Sigmoid colon (tissue), 7 donors: ENCODE measurements around the gene ABLIM3. TPM values are rescaled to one million over a fixed set of nuclear protein-coding genes. Genes with fewer than 3 reads are reported as not detected.

ENCODE experiments used
- DNase-seq: peaks from one replicate; pipeline ENCODE4 v3.0.0-alpha.2; 2019
- H3K27ac ChIP-seq, 4 donors: fragments of 200-600 bp; sonication (generic); one replicate each; pipeline ENCODE4 v1.5.1; 2016 to 2019; ENCODE audit warnings: mild to moderate bottlenecking in 1 of 4
- H3K27me3 ChIP-seq, 3 donors: fragments of 200-600 bp; sonication (generic); one replicate each; pipeline ENCODE4 v1.5.1; 2019; ENCODE audit warnings: mild to moderate bottlenecking in 1 of 3
- H3K36me3 ChIP-seq, 4 donors: fragments of 200-600 bp; sonication (generic); one replicate each; pipeline ENCODE4 v1.5.1; 2016 to 2019
- H3K4me1 ChIP-seq, 4 donors: fragments of 200-600 bp; sonication (generic); one replicate each; pipeline ENCODE4 v1.5.1; 2017 to 2019
- H3K4me3 ChIP-seq, 4 donors: fragments of 200-600 bp; sonication (generic); one replicate each; pipeline ENCODE4 v1.5.1; 2017 to 2019; ENCODE audit warnings: mild to moderate bottlenecking in 2 of 4, moderate library complexity in 1 of 4
- H3K9me3 ChIP-seq, 4 donors: fragments of 200-600 bp in 3 of 4; sonication (generic) in 3 of 4; one replicate each; pipeline versions ENCODE4 v1.5.1 to v1.6.1; 2013 to 2019
- EP300 ChIP-seq, 4 donors: sonication (generic); formaldehyde crosslinking; IDR thresholded peaks; one replicate each; pipeline ENCODE4 v1.6.1; 2017; ENCODE audit warnings: antibody characterized with exemption in 4 of 4
- POLR2A ChIP-seq, 2 donors: fragments of 450-650 bp; IDR thresholded peaks; one replicate each; pipeline ENCODE4 v1.6.1; 2016; ENCODE audit warnings: antibody characterized with exemption in 2 of 2, mild to moderate bottlenecking in 2 of 2, moderate library complexity in 2 of 2
- POLR2AphosphoS5 ChIP-seq, 4 donors: sonication (generic); formaldehyde crosslinking; IDR thresholded peaks; one replicate each; pipeline ENCODE4 v1.6.1; 2017; ENCODE audit warnings: antibody characterized with exemption in 4 of 4
- WGBS, 2 donors: extraction: QIAGEN DNeasy Blood & Tissue Kit; methylation state at CpG; one replicate each; pipeline ENCODE4 v1.1.7; 2013; 5-methylcytosine and 5-hydroxymethylcytosine counted together
- intact Hi-C: fragments of 100-400 bp; cut with DNase I; formaldehyde crosslinking; loops from one replicate; pipeline ENCODE4 v1.15.1; 2023
- polyA plus RNA-seq, 3 donors: library from polyadenylated mRNA; stranded (reverse); fragments of 200-250 nt; gene quantifications; one replicate each; pipeline ENCODE4 v1.2.3, GENCODE V29; 2013
- total RNA-seq, 4 donors: library from RNA; depleted of rRNA; stranded (reverse); fragments of >200 nt; gene quantifications; one replicate each; pipeline ENCODE4 v1.1.0, GENCODE V29; 2016
- TF ChIP-seq, protein P1 (sequence below), 4 experiments: fragments of 450-650 bp in 3 of 4; fragments of 200-600 bp in 1 of 4; IDR thresholded peaks; one replicate each; pipeline ENCODE4 v1.5.1; 2016 to 2019; ENCODE audit warnings: antibody characterized with exemption in 4 of 4, mild to moderate bottlenecking in 3 of 4, moderate library complexity in 2 of 4
- donor health status: healthy with polysubstance abuse.
- donor health status: Bipolar disorder and iron deficiency.
- donor health status: healthy.

ABLIM3 gene
- total and polyA plus RNA-seq, 7 donors = 5.8 to 19.9 (median 11.4) TPM

DNA sequence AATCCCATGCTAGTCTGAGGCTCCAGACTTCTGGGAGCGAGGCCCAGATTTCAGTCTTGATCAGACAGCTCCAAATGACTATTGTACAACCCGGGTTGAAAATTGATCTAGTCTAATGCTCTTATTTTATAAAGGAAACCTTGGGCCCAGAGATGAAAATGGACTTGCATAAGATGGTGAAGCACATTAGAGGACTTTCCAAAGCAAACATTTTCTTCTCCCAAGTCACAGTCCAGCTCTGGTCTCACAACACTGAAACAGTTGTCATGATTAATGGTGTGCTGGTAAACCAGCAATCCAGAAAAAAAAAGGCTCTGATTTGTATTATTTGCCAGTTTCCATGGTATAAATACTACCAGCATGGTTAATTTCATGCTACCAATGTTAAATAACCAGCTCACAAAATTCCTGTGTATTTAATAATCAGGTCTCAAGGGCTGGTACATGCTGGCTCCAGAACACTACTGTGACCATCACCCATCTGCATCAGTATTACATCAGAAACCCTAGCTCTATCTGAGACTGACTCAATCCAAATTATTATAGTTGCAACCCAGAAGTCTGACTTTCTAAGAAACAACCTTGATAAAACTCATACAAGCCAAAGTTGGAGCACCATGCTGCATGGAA lies 32.5 kb upstream of the ABLIM3 start:
- H3K27me3 ChIP-seq = no peaks in the 10 kb centered on the region
- no peak overlapping the region for H3K4me3 ChIP-seq
- no peak for DNase-seq
- no peak overlapping the region for H3K27ac ChIP-seq
- H3K9me3 ChIP-seq = no peaks in the 10 kb centered on the region
- no peaks in the 10 kb centered on the region for H3K4me1 ChIP-seq
- WGBS, 2 donors = 92 to 95% methylated on average over 2 of the region's 2 CpGs
- intact Hi-C loops = no loop called here
- TF ChIP-seq POLR2AphosphoS5 (IDR thresholded peaks at IDR 0.05) = no peak
- TF ChIP-seq EP300 (IDR thresholded peaks at IDR 0.05) = no peak
- TF ChIP-seq, protein P1, sequence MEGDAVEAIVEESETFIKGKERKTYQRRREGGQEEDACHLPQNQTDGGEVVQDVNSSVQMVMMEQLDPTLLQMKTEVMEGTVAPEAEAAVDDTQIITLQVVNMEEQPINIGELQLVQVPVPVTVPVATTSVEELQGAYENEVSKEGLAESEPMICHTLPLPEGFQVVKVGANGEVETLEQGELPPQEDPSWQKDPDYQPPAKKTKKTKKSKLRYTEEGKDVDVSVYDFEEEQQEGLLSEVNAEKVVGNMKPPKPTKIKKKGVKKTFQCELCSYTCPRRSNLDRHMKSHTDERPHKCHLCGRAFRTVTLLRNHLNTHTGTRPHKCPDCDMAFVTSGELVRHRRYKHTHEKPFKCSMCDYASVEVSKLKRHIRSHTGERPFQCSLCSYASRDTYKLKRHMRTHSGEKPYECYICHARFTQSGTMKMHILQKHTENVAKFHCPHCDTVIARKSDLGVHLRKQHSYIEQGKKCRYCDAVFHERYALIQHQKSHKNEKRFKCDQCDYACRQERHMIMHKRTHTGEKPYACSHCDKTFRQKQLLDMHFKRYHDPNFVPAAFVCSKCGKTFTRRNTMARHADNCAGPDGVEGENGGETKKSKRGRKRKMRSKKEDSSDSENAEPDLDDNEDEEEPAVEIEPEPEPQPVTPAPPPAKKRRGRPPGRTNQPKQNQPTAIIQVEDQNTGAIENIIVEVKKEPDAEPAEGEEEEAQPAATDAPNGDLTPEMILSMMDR (IDR thresholded peaks at IDR 0.05) = no peak
- no peak for TF ChIP-seq POLR2A (IDR thresholded peaks at IDR 0.05)
- no peaks in the 10 kb centered on the region for H3K36me3 ChIP-seq

DNA sequence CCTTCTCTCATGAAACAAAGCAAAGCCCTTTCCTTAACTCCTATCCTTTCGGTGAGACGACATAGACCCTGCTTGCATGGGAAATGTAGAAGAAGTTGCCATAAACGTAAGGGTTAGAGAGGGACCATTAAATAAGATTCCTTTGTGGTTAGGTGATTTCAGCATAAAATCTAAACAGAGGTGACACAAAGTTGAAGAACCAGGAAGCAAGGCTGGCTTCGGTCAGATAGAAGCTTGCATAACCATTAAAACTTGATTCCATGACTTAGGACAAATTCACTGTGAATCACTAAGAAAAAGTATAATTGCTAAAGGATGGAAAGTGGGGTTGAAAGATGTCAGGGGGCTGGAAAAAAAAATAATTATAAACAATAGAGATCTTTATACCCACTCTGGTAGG lies 30.9 kb upstream of the ABLIM3 start:
- peaks cover 0 to 4% (median 0%) of the 10 kb centered on the region in 4 donors for H3K4me1 ChIP-seq
- intact Hi-C loops = loop anchor here (10.0 kb wide), 1 partner anchor 666 kb away; no protein-coding TSS in a partner anchor
- DNase-seq = no peak
- TF ChIP-seq POLR2AphosphoS5 (IDR thresholded peaks at IDR 0.05) = no peak
- H3K36me3 ChIP-seq = no peaks in the 10 kb centered on the region
- H3K27ac ChIP-seq = no peak overlapping the region
- WGBS, 2 donors = 82 to 86% methylated on average over 4 of the region's 4 CpGs
- no peaks in the 10 kb centered on the region for H3K27me3 ChIP-seq
- H3K9me3 ChIP-seq = no peaks in the 10 kb centered on the region
- no peak overlapping the region for H3K4me3 ChIP-seq

- no peak for DNase-seq
- Histone ChIP-seq H3K27me3 (no peaks in the 10 kb centered on the region), H3K4me1 (peaks cover 0 to 4% (median 0%) of the 10 kb centered on the region in 4 donors), H3K9me3 (no peaks in the 10 kb centered on the region), H3K4me3 (no peak overlapping the region), H3K27ac (no peak overlapping the region), H3K36me3 (no peaks in the 10 kb centered on the region)
- no peak for TF ChIP-seq POLR2AphosphoS5 (IDR thresholded peaks at IDR 0.05)
- TF ChIP-seq, protein P1 (IDR thresholded peaks at IDR 0.05) = no peak
- no peak for TF ChIP-seq EP300 (IDR thresholded peaks at IDR 0.05)
- no peak for TF ChIP-seq POLR2A (IDR thresholded peaks at IDR 0.05)
- 53 to 74% methylated on average over 2 of the region's 2 CpGs for WGBS, 2 donors
- intact Hi-C loops = loop anchor here (2.0 to 10.0 kb wide), 2 partner anchors 379 to 669 kb away; no protein-coding TSS in a partner anchor
Measured at GRCh38 chr5:149113669-149114068, 27.6 kb upstream of the ABLIM3 start.

- H3K9me3 ChIP-seq = no peaks in the 10 kb centered on the region
- no peaks in the 10 kb centered on the region for H3K36me3 ChIP-seq
- peaks cover 0 to 4% (median 0%) of the 10 kb centered on the region in 4 donors for H3K4me1 ChIP-seq
- DNase-seq = peak; percentile 68
- no peak overlapping the region for H3K4me3 ChIP-seq
- TF ChIP-seq, protein P1 (IDR thresholded peaks at IDR 0.05) = peak in 3 of 4 experiments; percentile 53 to 57 (median 56)
- TF ChIP-seq POLR2AphosphoS5 (IDR thresholded peaks at IDR 0.05) = no peak
- H3K27ac ChIP-seq = no peak overlapping the region
- intact Hi-C loops = loop anchor here (2.0 to 10.0 kb wide), 2 partner anchors 380 to 670 kb away; no protein-coding TSS in a partner anchor
- 33 to 44% methylated on average over 7 of the region's 7 CpGs for WGBS, 2 donors
- H3K27me3 ChIP-seq = no peaks in the 10 kb centered on the region
Measured at GRCh38 chr5:149114403-149115312, 26.6 kb upstream of the ABLIM3 start.

DNA sequence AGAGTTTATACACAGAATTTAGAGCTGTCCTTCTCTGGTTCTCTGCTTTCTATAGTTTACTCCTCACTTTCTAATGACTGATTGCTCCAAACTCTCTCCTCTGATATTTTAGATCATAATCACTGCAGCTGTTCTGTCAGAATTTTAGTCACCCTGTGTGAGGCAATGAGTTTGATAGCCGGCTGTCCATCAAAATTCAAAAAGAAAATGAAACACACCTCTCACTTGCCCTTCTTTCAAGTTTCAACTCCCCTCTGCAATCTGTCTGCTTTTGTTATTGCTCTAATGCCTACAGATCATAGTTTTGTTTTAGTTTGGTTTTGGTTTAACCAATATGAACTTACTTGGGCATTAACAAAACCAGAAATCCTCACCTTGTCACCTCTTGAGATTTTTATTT lies 23.3 kb upstream of the ABLIM3 start:
- H3K36me3 ChIP-seq = no peaks in the 10 kb centered on the region
- H3K27ac ChIP-seq = no peak overlapping the region
- H3K4me3 ChIP-seq = no peak overlapping the region
- no peaks in the 10 kb centered on the region for H3K9me3 ChIP-seq
- no peak for DNase-seq
- WGBS, 2 donors = 87% methylated on average over 1 of the region's 1 CpG
- TF ChIP-seq, protein P1 (IDR thresholded peaks at IDR 0.05) = no peak
- no peak for TF ChIP-seq POLR2AphosphoS5 (IDR thresholded peaks at IDR 0.05)
- TF ChIP-seq EP300 (IDR thresholded peaks at IDR 0.05) = no peak
- TF ChIP-seq POLR2A (IDR thresholded peaks at IDR 0.05) = no peak
- intact Hi-C loops = loop anchor here (10.0 kb wide), 1 partner anchor 673 kb away; no protein-coding TSS in a partner anchor
- H3K4me1 ChIP-seq = peaks cover 0 to 4% (median 0%) of the 10 kb centered on the region in 4 donors
- peaks cover 0 to 3% (median 0%) of the 10 kb centered on the region in 3 donors for H3K27me3 ChIP-seq
